Uterus (tissue), 4 donors: Measurements from ENCODE around the gene ZNF140. TPM values are rescaled to one million over a fixed set of nuclear protein-coding genes. Genes with fewer than 3 reads are reported as not detected.
A peak's percentile ranks its signal among the peaks of the same experiment; 100 is the strongest.

Experiments used
- DNase-seq, 2 donors: peaks; one replicate each; pipeline ENCODE4 v3.0.0-alpha.2; 2019 to 2020
- H3K27ac ChIP-seq, 2 donors: fragments of 200-600 bp; sonication (generic); 1 replicate in 1 of 2; 2 replicates in 1 of 2; pipeline ENCODE4 v1.5.1; 2016 to 2018
- H3K27me3 ChIP-seq, 2 donors: fragments of 200-600 bp; sonication (generic); one replicate each; pipeline ENCODE4 v1.5.1; 2018 to 2019; ENCODE audit warnings: control low read depth in 1 of 2
- H3K36me3 ChIP-seq, 2 donors: fragments of 200-600 bp; sonication (generic); one replicate each; pipeline ENCODE4 v1.5.1; 2019; ENCODE audit warnings: control low read depth in 1 of 2
- H3K4me1 ChIP-seq, 2 donors: fragments of 200-600 bp; sonication (generic); one replicate each; pipeline ENCODE4 v1.5.1; 2018 to 2019; ENCODE audit warnings: control low read depth in 1 of 2
- H3K4me3 ChIP-seq, 2 donors: fragments of 200-600 bp; sonication (generic); 1 replicate in 1 of 2; 2 replicates in 1 of 2; pipeline ENCODE4 v1.5.1; 2018 to 2019; ENCODE audit warnings: mild to moderate bottlenecking in 1 of 2
- H3K9me3 ChIP-seq, 2 donors: fragments of 200-600 bp; sonication (generic); one replicate each; pipeline ENCODE4 v1.5.1; 2019; ENCODE audit warnings: control low read depth in 1 of 2
- POLR2A ChIP-seq, 2 donors: fragments of 450-650 bp; IDR thresholded peaks; one replicate each; pipeline ENCODE4 v1.6.1; 2016; ENCODE audit warnings: antibody characterized with exemption in 2 of 2, mild to moderate bottlenecking in 1 of 2, moderate library complexity in 1 of 2
- intact Hi-C: fragments of 100-400 bp; cut with DNase I; formaldehyde crosslinking; loops from one replicate; pipeline ENCODE4 v1.15.1; 2023; ENCODE audit warnings: low total_unique reads
- total RNA-seq, 4 donors: library from RNA; depleted of rRNA in 3 of 4; stranded (reverse); fragments of >200 nt in 3 of 4; gene quantifications; one replicate each; pipeline versions ENCODE4 v1.1.0 to v1.2.4, GENCODE V29; 2014 to 2023
- TF ChIP-seq, protein P1 (sequence below), 4 experiments: fragments of 200-600 bp in 2 of 4; fragments of 450-650 bp in 2 of 4; sonication (generic) in 2 of 4; IDR thresholded peaks; one replicate each; pipeline ENCODE4 v1.5.1; 2016 to 2019; ENCODE audit warnings: antibody characterized with exemption in 4 of 4, mild to moderate bottlenecking in 2 of 4, moderate library complexity in 1 of 4
- donor health status: DM: yes; HTN: yes; CAD: no.

The ZNF140 gene
- total RNA-seq, 4 donors from 2014 or later, result 3.6 to 53.8 (median 19.6) TPM

DNA sequence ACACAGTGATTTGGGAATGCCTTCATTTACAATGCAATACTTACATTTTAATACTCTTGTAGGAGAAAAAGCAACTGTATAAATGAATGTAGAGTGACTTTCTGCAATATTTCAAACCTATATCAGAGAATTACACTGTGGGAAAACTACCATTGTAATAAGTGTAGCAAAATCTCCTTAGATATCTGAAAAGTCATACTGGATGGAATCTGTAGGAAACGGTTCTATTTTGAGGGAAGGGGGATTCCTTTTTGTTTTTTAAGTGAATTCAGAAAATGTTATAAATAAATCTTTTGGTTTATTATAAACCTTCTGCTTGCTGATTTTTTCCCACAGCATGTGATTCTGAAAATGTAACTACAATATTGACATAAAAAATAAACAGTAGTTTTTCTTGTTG, 26.4 kb downstream of the ZNF140 start:
- TF ChIP-seq, protein P1, sequence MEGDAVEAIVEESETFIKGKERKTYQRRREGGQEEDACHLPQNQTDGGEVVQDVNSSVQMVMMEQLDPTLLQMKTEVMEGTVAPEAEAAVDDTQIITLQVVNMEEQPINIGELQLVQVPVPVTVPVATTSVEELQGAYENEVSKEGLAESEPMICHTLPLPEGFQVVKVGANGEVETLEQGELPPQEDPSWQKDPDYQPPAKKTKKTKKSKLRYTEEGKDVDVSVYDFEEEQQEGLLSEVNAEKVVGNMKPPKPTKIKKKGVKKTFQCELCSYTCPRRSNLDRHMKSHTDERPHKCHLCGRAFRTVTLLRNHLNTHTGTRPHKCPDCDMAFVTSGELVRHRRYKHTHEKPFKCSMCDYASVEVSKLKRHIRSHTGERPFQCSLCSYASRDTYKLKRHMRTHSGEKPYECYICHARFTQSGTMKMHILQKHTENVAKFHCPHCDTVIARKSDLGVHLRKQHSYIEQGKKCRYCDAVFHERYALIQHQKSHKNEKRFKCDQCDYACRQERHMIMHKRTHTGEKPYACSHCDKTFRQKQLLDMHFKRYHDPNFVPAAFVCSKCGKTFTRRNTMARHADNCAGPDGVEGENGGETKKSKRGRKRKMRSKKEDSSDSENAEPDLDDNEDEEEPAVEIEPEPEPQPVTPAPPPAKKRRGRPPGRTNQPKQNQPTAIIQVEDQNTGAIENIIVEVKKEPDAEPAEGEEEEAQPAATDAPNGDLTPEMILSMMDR (IDR thresholded peaks at IDR 0.05), result no peak
- TF ChIP-seq POLR2A (IDR thresholded peaks at IDR 0.05), result no peak
- no peaks in the 10 kb centered on the region for H3K27me3 ChIP-seq
- intact Hi-C loops, result no loop called here
- peaks cover 0 to 98% of the 10 kb centered on the region in 2 donors for H3K9me3 ChIP-seq
- peaks cover 0 to 6% of the 10 kb centered on the region in 2 donors for H3K36me3 ChIP-seq
- H3K4me3 ChIP-seq, result no peak overlapping the region
- DNase-seq, result no peak
- no peaks in the 10 kb centered on the region for H3K4me1 ChIP-seq
- no peak overlapping the region for H3K27ac ChIP-seq

DNA sequence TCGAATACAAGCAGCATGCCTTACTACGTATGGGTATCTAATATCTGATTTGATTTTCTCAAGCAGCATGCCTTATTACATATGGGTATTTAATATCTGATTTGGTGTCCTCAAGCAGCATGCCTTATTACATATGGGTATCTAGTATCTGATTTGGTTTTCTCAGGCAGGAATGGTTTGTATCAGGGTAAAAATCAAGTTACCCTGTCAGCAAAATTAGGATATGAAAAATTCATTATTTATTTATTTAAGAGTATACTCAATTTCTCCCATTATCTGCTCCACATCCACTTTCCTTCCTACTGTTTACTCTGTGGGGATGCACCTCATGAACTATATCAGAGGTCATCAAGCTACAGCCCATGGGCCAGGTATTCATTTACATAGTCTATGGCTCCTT, 27.4 kb downstream of the ZNF140 start:
- no peak for DNase-seq
- intact Hi-C loops, result no loop called here
- H3K27me3 ChIP-seq, result no peaks in the 10 kb centered on the region
- no peak overlapping the region for H3K4me3 ChIP-seq
- peaks cover 0 to 6% of the 10 kb centered on the region in 2 donors for H3K36me3 ChIP-seq
- H3K9me3 ChIP-seq, result peaks cover 0 to 99% of the 10 kb centered on the region in 2 donors
- no peak for TF ChIP-seq POLR2A (IDR thresholded peaks at IDR 0.05)
- TF ChIP-seq, protein P1 (IDR thresholded peaks at IDR 0.05), result no peak
- no peak overlapping the region for H3K27ac ChIP-seq
- no peaks in the 10 kb centered on the region for H3K4me1 ChIP-seq

DNA sequence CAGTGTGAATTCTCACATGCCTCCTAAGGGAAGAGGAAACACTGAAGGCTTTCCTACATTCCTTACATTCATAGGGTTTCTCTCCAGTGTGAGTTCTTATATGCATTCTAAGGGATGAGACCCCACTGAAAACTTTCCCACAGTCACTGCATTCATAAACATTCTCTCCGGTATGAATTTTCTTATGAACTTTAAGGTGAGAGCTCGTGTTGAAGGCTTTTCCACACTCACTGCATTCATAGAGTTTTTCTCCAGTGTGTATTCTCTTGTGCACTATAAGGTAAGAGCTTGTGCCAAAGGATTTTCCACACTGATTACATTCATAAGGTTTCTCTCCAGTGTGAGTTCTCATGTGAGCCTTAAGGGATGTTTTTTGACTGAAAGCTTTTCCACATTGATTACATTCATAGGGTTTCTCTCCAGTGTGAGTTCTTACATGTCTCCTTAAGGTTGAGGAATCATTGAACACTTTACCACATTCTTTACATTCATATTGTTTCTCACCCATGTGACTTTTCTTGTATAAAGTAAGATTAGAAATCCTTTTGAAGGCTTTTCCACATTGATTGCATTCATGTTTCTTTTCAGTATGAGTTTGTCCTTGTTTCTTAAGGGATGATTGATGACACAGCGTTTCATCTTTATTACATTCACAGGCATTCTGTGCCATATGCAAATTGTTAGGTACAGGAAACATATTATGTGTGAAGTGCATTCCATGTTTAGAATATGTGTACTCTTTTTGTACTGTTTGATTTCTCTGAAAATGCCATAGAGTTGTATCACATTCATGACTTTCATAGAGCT, 39.9 kb downstream of the ZNF140 start:
- peaks cover 5 to 98% of the 10 kb centered on the region in 2 donors for H3K9me3 ChIP-seq
- no peak overlapping the region for H3K4me3 ChIP-seq
- no peaks in the 10 kb centered on the region for H3K4me1 ChIP-seq
- no peak for DNase-seq
- no peak for TF ChIP-seq POLR2A (IDR thresholded peaks at IDR 0.05)
- TF ChIP-seq, protein P1 (IDR thresholded peaks at IDR 0.05), result no peak
- H3K27me3 ChIP-seq, result no peaks in the 10 kb centered on the region
- no peak overlapping the region for H3K27ac ChIP-seq
- H3K36me3 ChIP-seq, result no peaks in the 10 kb centered on the region
- intact Hi-C loops, result no loop called here

DNA sequence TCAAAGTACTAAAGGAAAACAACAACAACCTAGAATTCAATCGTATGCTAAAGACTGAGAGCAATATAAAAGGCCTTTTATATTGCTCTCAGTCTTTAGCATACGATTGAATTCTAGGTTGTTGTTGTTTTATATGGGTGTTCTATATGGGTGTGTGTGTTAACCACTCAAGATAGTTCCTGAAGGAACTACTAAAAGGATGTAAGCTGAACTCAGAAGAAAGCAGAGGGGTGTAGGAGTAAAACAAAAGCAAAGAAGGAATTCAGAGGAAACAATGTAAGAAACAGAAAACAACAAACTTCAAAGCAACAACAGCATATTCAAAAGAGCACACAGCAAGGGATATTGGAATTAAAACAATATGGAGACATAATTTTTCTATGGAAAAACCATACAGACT, 44.0 kb downstream of the ZNF140 start:
- DNase-seq, result no peak
- TF ChIP-seq, protein P1 (IDR thresholded peaks at IDR 0.05), result no peak
- no peak for TF ChIP-seq POLR2A (IDR thresholded peaks at IDR 0.05)
- Histone ChIP-seq H3K9me3 (peaks cover 1 to 93% of the 10 kb centered on the region in 2 donors), H3K27ac (no peak overlapping the region), H3K4me3 (no peak overlapping the region), H3K36me3 (no peaks in the 10 kb centered on the region), H3K4me1 (no peaks in the 10 kb centered on the region), H3K27me3 (no peaks in the 10 kb centered on the region)
- intact Hi-C loops, result no loop called here

DNA sequence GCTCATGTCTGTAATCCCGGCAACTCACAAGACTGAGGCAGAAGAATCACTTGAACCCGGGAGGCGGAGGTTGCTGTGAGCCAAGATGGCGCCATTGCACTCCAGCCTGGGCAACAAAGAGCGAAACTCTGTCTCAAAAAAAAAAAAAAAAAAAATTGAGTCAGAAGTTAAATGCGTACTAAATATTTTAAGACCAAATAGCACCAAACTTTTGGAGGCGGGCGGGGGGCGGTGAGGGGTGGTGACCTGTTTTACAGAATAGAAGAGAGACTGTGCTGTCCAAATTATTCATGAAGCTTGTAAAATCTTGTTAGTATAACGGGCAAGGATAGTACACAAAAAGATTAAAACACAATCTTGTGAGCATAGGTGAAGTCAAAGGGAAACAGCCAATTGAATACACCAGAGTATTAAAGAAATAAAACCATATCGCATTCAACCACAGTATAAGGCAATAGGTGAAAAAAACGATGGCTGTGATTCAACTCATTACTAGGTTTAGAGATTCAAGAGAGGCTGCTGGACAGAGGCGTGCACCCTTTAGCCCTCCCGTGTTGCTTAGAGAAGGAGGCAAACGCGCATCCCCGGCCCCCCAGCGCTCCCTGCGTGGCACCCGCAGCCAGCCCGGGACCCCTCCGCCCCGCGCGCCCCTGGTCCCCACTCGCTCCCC, 48.8 kb downstream of the ZNF140 start:
- Histone ChIP-seq H3K27ac (peak overlapping the region; percentile 85 to 94), H3K9me3 (peaks cover 0 to 54% of the 10 kb centered on the region in 2 donors), H3K4me1 (no peaks in the 10 kb centered on the region), H3K4me3 (peak overlapping the region; percentile 65 to 88), H3K27me3 (no peaks in the 10 kb centered on the region), H3K36me3 (no peaks in the 10 kb centered on the region)
- no peak for TF ChIP-seq POLR2A (IDR thresholded peaks at IDR 0.05)
- TF ChIP-seq, protein P1 (IDR thresholded peaks at IDR 0.05), result no peak
- intact Hi-C loops, result no loop called here
- DNase-seq, result no peak
